Measurements from ENCODE around the gene FAH.

DNA sequence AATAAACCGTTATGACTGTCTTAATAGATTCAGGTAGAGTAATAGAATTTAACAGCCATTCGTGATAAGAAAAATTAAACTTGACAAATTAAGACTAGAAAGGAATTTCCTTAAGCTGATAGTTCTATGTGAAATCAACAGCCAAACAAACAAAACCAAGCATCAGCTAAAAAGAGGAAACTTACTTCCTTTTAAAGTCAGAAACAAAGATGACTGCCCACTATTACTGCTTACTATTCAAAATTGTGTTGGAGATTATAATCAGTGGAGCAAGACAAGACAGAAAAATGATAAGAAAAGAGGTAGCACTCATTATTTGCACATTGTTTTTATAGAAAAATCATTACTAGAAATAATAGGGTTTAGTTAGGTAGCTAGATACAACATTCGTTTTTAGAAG, 13.8 kb upstream of the FAH start:
- TF ChIP-seq, protein P1, sequence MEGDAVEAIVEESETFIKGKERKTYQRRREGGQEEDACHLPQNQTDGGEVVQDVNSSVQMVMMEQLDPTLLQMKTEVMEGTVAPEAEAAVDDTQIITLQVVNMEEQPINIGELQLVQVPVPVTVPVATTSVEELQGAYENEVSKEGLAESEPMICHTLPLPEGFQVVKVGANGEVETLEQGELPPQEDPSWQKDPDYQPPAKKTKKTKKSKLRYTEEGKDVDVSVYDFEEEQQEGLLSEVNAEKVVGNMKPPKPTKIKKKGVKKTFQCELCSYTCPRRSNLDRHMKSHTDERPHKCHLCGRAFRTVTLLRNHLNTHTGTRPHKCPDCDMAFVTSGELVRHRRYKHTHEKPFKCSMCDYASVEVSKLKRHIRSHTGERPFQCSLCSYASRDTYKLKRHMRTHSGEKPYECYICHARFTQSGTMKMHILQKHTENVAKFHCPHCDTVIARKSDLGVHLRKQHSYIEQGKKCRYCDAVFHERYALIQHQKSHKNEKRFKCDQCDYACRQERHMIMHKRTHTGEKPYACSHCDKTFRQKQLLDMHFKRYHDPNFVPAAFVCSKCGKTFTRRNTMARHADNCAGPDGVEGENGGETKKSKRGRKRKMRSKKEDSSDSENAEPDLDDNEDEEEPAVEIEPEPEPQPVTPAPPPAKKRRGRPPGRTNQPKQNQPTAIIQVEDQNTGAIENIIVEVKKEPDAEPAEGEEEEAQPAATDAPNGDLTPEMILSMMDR (IDR thresholded peaks at IDR 0.05), result no peak
- no peak for TF ChIP-seq EZH2 (IDR thresholded peaks at IDR 0.05; ENCODE audit: borderline replicate concordance, insufficient read depth, low read depth, low read length, poor library complexity, severe bottlenecking)
